A549 (cell line): Measurements from ENCODE around the gene NDUFS3.
A peak's percentile ranks its signal among the peaks of the same experiment; 100 is the strongest.

Experiments used
- CTCF ChIP-seq: fragments of >200 bp; sonication (Bioruptor Twin); formaldehyde crosslinking; IDR thresholded peaks from 3 replicates; pipeline ENCODE4 v1.5.1; 2016
- EP300 ChIP-seq, 2 experiments: fragments of >200 bp; sonication (Bioruptor Twin); formaldehyde crosslinking; IDR thresholded peaks; 2 replicates in 1 of 2; 3 replicates in 1 of 2; pipeline ENCODE4 v1.6.1; 2016 to 2017
- JUN ChIP-seq, 2 experiments: fragments of >200 bp; sonication (Bioruptor Twin); formaldehyde crosslinking; IDR thresholded peaks; 2 replicates in 1 of 2; 3 replicates in 1 of 2; pipeline ENCODE4 v1.6.1; 2016 to 2017
- MAX ChIP-seq: IDR thresholded peaks from 2 replicates; pipeline ENCODE4 v1.6.1; 2012
- NFE2L2 ChIP-seq: fragments of 150-350 bp; conservative IDR thresholded peaks from 2 replicates; pipeline ENCODE4 v1.6.1; 2014; ENCODE audit warnings: low read length
- PBX3 ChIP-seq: IDR thresholded peaks from 2 replicates; pipeline ENCODE4 v1.6.1; 2012
- TP53 ChIP-seq: fragments of 250-450 bp; sonication (Bioruptor Pico); IDR thresholded peaks from 2 replicates; pipeline ENCODE4 v1.5.0; 2021; ENCODE audit warnings: mild to moderate bottlenecking, moderate library complexity
- TF ChIP-seq, protein P1 (sequence below): IDR thresholded peaks from 2 replicates; pipeline ENCODE4 v1.6.1; 2012; ENCODE audit warnings: low read depth, borderline replicate concordance

DNA sequence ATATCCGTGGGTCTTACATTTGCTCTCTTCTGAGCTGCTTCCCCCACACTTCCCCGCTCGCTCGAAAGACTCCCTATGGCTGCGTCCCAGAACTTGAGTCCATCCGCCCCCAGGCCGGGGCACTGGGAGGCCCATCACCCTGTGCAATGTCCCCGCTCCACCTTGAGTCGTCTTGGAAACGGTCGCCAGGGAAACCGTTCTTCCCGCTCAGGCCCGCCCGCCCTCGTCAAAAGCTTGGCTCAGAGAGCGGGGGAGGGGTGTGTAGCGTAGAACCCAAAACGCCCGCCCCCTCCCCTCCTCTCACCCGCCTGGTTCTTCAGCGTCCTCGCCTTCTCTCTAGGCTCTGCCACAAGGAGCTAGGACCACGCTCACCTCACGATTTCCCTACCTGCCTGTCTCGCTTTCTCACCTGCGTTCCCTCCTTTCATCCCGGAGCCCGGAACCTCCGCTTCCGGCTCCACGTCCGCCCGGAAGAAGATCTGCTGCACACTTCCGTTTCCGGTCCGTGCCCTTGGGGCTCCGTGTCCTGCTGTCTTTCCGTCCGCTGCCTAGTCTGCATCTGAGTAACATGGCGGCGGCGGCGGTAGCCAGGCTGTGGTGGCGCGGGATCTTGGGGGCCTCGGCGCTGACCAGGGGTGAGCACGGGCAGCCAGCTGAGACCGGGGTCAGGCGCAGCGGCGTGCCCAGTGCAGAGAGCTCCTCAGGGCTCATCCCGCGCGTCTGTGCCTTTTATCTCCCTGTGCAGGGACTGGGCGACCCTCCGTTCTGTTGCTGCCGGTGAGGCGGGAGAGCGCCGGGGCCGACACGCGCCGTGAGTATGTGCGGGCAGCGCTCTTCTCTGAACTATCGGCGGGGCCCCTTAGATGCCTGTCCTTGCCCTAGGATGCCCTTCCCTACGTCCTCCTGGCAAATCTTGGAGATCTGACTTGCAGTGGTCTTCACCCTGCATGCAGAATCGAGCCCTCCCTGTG, at the start of gene NDUFS3, which contains the start of gene KBTBD4:
- no peak for TF ChIP-seq CTCF
- TF ChIP-seq, protein P1, sequence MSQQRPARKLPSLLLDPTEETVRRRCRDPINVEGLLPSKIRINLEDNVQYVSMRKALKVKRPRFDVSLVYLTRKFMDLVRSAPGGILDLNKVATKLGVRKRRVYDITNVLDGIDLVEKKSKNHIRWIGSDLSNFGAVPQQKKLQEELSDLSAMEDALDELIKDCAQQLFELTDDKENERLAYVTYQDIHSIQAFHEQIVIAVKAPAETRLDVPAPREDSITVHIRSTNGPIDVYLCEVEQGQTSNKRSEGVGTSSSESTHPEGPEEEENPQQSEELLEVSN, result 0 out of 2 replicates have a peak, but pooled peaks have one; percentile 66
- TF ChIP-seq NFE2L2, result no peak
- TF ChIP-seq PBX3, result peak; percentile 69
- peak; percentile 95 for TF ChIP-seq MAX
- TF ChIP-seq EP300 (IDR thresholded peaks at IDR 0.05), result no peak
- TF ChIP-seq JUN (IDR thresholded peaks at IDR 0.05), result peak; percentile 83 to 96; a peak in 4 of 5 replicates
- TF ChIP-seq TP53 (CRISPR knock-in tag), result no peak
